SIG-M5 treated with dmso at 0.1 percent for 504 hours (cell line): Measurements from ENCODE around the gene KLK12.

ENCODE experiments used
- DNase-seq: peaks from one replicate; lab custom pipeline; 2025; ENCODE audit not compliant: unreplicated experiment; lab: John Stamatoyannopoulos, UW

The KLK12 gene

DNA sequence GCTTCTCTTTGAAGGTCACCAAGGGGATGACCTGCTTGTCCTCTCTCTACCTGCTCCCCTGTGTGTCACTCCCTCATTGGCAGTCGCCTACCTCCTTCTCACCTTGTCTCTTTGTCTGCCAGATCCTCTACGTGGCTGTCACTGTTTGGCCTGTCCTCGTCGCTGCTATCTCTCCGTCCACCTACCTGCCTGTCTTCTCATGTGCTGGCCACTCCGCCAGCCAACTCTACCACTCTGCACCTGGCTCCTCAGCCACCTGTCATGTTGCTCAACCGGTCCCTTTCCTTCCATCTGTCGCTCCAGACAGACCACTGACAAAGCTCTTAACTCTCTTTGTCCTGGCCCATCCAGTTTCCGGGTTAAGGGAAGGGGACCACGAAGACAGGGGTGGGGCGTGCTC lies at the start of gene KLK12:
TSS of gene KLK12 (minus strand) at position 299 of the 400 bp plus-strand sequence. CDS start 381 bp downstream, outside the sequence.
- no peak for DNase-seq

- no peak for DNase-seq
Observed at GRCh38 chr19:51084505-51084904, 49.7 kb upstream of the KLK12 start.

DNA sequence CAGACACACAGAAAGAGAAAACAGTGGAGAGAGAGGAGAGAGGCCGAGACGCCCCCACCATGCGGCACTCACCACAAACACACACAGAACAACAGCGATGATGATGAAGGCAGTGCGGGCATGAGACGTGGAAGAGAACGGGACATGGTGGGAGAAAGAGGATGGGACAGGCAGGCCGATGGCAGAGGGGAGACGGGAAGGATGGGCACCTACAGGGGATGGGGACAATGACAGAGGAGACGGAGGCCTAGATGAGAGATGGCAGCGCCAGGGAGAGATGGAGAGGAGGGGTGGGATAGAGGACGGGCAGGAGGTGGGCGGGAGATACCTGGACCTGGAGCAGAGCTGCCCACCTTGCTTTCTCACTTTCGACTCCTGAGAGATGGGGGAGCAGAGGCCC lies 49.0 kb upstream of the KLK12 start:
- no peak for DNase-seq

DNA sequence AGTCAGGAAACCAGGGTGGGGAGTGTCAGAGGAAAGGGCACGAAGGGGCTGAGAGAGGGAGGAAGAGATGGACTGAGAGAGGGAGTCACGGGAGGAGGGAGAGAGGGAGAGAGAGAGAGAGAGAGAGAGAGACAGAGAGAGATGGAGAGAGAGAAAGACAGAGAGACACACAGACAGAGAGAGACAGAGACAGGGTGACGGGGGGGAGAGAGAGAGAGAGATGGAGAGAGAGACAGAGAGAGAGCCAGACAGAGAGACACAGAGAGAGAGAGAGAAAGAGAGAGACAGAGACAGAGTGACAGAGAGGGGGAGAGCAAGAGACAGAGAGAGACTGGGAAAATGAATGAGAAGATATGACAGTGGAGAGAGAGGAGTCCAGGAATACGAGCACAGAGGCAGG lies 48.4 kb upstream of the KLK12 start:
- no peak for DNase-seq

DNA sequence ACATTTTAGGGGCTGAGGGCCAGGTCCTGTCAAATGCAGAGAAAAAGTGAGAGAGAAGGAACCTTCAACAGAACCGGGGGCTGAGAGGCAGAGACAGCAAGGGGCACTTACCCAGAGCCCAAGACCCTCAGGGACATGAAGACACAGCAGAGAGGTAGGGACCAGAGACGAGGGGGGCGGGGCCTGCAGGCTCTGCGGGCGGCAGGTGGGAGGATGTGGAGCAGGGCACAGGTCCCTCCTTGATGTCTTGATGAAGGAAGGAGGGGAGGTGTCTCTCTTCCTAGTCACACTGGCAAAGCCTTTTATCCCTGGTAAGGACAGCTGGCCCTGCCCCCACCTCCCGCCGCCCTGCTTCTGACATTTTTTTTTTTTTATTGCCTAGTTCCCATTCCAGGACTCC lies 47.8 kb upstream of the KLK12 start, which contains the start of gene KLK14:
TSS of gene KLK14 (minus strand) at position 277 of the 400 bp plus-strand sequence. CDS start at position 4, 273 bp downstream.
- DNase-seq, result no peak

- no peak for DNase-seq
Observed at GRCh38 chr19:51081476-51081875, 46.7 kb upstream of the KLK12 start.

- no peak for DNase-seq
Observed at GRCh38 chr19:51079481-51080110, 44.8 kb upstream of the KLK12 start.

DNA sequence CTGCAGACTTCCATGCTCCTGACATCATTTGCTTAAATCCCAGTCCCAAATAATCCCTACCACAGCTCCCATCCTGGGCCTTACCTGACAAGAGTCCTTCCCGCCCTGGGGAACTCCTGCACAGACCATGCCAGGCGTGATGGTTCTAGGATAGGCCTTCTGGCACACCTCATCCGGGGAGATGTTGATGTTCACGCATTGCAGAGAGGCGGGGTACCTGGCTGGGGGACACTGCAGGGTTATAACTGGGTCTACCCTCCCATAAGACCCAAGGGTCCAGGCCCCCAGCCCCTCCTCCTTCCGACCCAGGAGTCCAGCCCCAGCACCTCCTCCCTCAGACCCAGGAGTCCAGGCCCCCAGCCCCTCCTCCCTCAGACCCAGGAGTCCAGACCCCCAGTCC lies 43.9 kb upstream of the KLK12 start:
- DNase-seq, result no peak

DNA sequence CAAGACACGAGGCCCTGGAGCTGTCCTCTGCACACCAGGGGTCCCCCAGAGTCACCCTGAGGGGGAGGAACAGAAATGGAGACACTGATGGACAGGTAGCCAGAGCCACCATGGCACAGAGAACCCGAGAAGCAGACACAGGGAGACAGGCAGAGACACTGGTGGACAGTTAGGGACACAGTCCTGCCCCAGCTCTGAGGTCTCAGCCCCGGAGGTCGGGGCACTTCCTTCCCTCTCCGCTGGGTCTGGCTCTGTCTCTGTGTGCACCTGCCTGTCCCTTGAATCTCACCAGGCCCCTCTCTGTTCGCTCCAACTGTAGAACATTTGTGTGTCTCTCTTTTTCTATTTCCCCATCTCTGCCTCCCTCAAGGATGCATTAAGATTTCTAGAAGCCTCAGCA lies 43.3 kb upstream of the KLK12 start:
- no peak for DNase-seq

GRCh38 chr19:51076631-51077213 lies 41.9 kb upstream of the KLK12 start:
- no peak for DNase-seq

- DNase-seq, result no peak
Observed at GRCh38 chr19:51075998-51076397, 41.2 kb upstream of the KLK12 start.

DNA sequence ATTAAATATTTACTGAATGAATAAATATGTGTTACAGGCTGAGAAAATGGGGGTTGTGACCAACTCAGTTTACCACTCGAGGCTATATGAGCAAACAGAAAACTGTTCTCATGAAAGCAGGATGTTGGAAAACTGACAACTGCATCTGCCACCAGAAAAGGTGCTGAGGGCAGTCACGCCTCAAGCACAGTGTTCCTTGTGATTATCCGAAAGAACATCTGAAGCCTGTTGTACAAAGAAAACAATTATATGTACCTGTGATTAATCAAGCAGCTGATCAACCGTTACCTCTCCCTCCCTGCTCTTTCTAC lies 36.2 kb upstream of the KLK12 start:
- peak; percentile 30 for DNase-seq

GRCh38 chr19:51070334-51071094 lies 35.7 kb upstream of the KLK12 start:
- no peak for DNase-seq

DNA sequence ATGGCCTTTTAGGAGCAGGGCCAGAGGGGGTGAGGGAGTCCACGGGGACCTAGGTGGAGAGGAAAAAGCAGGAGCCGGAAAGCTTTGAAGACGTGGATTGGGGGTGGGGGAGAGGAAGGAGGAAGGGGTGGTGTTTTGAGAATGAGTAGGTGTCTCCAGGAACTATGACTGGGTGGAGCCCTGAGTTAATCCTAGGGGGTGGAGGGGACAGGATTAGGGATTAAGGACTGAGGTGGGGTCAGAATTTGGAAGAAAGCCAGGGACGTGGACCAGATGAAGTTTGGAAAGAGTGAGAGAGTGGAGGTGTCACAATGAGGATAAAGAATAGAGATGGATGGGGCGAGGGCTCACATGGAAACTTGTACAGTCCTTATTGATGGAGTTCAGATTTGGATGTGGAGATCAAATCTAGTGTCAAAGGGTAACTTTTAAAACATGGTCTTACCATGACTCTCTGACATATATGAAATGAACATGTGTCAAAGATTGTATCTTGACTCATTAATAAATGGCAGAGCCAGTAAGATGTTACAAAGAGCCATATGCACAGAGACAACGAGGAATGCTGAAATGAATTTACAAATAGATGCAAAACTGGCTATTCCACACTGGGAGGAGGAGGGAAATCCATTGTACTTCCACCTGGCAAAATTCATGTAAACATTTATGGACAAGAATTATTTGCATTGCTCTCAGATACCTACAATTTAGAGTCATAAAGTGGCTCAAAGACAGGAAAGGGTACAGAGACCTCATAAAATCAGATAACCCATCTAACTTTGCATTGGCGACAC lies 31.8 kb upstream of the KLK12 start:
- no peak for DNase-seq

- DNase-seq, result no peak
Observed at GRCh38 chr19:51065221-51065960, 30.6 kb upstream of the KLK12 start.

- DNase-seq, result no peak
Observed at GRCh38 chr19:51064534-51065220, 29.9 kb upstream of the KLK12 start, which contains the start of gene KLK13. KLK13 (minus strand) TSS chr19:51065092; CDS start chr19:51065067, 25 bp downstream.

GRCh38 chr19:51063664-51064063 lies 28.9 kb upstream of the KLK12 start:
- DNase-seq, result no peak

DNA sequence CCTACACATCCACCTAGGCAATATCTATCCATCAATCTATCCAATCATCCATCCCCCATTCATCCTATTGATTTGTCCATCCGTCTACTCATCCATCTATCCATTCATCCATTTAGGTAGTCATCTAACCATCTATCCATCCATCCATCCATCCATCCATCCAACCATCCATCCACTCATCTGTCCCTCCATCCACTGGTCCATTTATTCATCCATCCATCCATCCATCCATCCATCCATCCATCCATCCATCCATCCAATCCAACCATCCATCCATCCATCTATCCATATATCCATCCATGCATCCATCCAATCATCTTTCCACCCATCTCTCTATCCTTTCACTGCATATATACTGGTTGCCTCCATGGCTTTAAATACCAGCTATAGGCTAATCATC lies 26.2 kb upstream of the KLK12 start:
- no peak for DNase-seq

- DNase-seq, result no peak
Observed at GRCh38 chr19:51060336-51060735, 25.5 kb upstream of the KLK12 start.

DNA sequence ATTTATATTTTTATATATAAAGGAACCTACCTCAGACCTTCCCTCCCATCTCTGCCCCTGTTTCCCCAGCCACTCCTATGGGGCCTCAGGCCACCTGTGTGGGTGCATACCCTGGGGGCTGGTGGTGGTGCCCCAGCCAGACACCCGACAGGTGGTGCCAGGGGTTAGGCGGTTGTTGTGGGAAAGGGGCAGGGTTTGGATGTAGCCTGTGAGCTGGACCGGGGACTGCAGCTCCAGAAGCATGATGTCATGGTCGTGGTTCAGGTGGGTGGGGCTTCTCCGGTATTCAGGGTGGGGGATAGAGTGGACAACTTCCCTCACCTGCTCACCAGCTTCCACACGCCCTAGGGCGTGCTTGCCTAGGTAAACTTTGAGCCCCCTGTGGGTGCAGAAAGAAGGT lies 24.9 kb upstream of the KLK12 start:
- no peak for DNase-seq
